Activated CD8-positive, alpha-beta memory T cell treated with anti-CD3 and anti-CD28 coated beads for 36 hours (primary cell): ENCODE results near the gene TMEM132E. TPM values are rescaled to one million over a fixed set of nuclear protein-coding genes. Genes with fewer than 3 reads are reported as not detected.

Source experiments
- CTCF ChIA-PET: fragments of 350-600 bp; sonication (Branson Sonifier 250); formaldehyde crosslinking; loops from one replicate; lab custom pipeline; 2021; ENCODE audit warnings: antibody characterized with exemption; lab: Charles Lee
- POLR2A ChIA-PET: fragments of 350-600 bp; sonication (Branson Sonifier 250); formaldehyde crosslinking; loops from one replicate; lab custom pipeline; 2021; ENCODE audit warnings: antibody characterized with exemption; lab: Charles Lee
- total RNA-seq, 2 experiments: library from RNA; stranded (reverse); gene quantifications; one replicate each; pipeline ENCODE4 v1.2.3, GENCODE V29; 2021

TMEM132E gene
- total RNA-seq, 2 experiments from 2014 or later = 0.04 TPM; not detected in 1

DNA sequence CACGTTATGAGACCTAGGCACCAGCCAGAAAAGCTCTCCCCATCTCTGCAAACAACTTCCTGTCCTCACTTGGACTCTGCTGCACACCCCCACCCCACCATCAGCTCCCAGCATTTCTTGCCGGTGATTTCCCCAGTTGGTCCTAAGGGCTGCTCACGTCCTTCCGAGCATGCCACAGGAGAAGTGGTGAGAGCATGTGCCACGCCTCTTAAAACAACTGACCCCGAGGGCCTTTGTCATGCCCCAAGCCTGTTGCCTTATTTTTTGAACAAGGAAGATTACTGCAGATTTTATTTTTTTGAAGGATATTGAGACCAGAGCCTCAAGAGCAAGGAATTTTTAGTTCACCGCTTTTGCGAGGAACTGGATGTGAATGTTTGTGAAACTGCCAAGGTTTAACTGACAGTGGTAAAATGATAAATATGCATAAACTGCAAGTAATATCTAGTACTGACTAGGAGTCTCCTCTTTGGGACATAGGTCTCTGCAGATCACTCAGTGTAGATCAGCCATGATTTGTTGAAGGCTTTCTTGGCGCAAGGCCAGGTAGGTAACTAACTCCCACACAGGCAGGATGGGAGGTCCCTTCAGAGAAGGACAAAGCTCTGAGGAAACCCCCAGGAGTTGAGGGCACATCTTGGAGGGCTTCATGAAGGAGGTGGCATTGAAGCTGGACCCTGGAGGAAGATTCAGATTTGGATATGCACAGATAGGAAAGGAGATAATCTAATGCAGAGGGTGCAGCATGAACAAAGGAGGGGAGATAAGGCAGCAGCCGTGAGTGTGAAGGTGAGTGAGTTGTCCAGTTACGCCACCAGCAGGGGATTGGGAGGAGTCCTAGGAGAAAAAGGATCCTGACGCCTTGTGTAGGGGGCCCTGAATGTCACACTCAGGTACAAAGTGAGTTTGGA lies 44.7 kb downstream of the TMEM132E start:
- CTCF ChIA-PET = interaction anchor here (1.3 kb wide), 1 partner anchor 14 kb away, joined by 3 read pairs; no protein-coding TSS in a partner anchor

DNA sequence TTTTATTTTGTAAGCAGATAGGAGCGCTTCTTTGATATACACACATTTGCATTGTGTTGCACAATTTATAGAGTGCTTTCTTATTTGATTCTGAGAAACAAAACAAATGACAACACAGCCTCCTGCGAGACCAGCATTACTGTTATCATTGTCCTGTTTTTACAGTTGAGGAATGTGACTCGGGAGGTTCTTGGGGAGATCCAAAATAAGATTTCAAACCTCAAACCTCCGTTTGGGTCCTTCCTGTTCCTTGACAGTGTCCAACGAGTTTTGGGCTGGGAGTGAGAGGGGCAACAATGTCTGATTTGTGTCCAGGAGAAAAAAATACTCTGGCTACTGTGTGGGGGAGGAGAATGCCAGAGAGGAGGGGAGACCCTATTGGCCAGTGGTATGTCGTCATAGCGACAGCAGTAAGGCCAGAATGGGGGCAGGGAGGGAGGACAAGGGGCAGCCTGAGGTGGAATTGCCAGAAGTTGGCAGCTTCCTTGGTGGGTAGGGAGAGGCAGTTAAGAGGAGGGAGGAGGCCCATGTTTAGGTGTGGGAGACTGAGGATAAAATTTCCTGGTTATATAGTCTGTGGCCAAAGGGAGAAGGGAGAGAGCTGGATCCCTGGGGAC lies 45.5 kb downstream of the TMEM132E start:
- POLR2A ChIA-PET = no interaction called here
- CTCF ChIA-PET = interaction anchor here (1.3 kb wide), 1 partner anchor 13 kb away, joined by 3 read pairs; no protein-coding TSS in a partner anchor

More for the DNA sequence above, 44.7 kb downstream of the TMEM132E start:
- POLR2A ChIA-PET = no interaction called here

DNA sequence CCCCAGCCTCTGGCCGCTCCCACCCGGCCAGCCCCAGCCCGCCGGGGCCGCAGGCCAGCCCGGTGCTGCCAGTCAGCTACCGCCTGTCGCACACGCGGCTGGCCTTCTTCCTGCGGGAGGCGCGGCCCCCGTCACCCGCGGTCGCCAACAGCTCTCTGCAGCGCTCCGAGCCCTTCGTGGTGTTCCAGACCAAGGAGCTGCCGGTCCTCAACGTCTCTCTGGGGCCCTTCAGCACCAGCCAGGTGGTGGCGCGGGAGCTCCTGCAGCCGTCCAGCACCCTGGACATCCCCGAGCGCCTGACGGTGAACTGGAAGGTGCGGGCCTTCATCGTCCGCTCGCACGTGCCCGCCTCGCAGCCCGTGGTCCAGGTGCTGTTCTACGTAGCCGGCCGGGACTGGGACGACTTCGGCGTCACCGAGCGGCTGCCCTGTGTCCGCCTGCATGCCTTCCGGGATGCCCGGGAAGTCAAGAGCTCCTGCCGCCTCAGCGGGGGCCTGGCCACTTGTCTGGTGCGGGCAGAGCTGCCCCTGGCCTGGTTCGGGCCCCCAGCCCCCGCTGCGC lies 46.8 kb downstream of the TMEM132E start:
- CTCF ChIA-PET = interaction anchor here (0.5 kb wide), 1 partner anchor 12 kb away, joined by 3 read pairs; no protein-coding TSS in a partner anchor
- POLR2A ChIA-PET = no interaction called here

DNA sequence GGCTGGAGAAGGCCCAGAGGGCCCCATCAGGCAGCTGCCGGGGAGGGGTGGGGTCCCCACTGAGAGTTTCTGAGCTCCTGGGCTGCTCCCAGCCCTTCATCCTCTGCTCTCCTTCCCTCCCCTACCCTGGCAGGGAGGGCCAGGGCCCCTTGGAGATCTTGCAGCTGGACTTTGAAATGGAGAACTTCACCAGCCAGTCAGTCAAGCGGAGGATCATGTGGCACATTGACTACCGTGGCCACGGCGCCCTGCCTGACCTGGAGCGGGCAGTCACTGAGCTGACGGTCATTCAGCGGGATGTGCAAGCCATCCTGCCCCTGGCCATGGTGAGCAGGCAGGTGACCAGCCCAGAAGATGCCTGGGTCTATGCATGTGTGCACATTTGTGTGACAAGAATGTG lies 49.5 kb downstream of the TMEM132E start:
- POLR2A ChIA-PET = no interaction called here

DNA sequence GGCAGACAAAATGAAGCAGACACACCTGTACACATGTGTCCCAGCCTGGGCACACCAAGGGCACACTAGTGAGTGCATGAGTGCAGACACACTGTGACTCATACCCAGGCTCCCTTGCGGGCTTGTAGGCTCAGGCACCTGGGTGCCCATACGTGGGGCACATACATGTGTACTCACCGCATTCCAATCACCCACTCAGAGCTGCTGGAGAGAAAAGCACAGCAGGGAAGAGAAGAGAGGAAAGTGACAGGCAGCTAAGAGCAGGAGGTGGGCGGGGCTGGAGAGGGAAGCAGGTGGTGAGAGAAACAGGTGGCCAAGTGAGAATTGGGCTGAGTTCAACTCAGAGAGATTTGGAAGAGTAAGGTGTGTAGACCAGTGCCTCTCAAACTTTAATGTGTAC lies 54.0 kb downstream of the TMEM132E start:
- POLR2A ChIA-PET = no interaction called here

More for the DNA sequence above, 49.5 kb downstream of the TMEM132E start:
- CTCF ChIA-PET = no interaction called here

DNA sequence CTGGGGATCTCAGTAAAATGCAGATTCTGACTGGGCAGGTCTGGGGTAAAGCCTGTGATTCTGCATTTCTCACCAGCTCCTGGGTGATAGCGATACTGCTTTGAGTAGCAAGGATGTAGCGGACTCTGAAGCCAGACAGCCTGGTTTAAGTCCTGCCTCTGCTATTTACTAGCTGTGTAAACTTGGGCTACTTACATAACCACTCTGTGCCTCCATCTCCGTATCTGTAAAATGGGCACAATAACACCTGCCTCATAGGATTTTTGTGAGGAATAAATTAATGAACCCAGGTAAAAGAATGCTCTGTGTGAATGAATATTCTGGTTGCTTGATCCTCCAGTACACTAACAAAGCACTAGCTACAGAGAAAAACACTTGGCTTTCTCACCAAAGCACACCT lies 54.4 kb downstream of the TMEM132E start:
- POLR2A ChIA-PET = no interaction called here
- CTCF ChIA-PET = no interaction called here

More for the DNA sequence above, 54.0 kb downstream of the TMEM132E start:
- CTCF ChIA-PET = no interaction called here

DNA sequence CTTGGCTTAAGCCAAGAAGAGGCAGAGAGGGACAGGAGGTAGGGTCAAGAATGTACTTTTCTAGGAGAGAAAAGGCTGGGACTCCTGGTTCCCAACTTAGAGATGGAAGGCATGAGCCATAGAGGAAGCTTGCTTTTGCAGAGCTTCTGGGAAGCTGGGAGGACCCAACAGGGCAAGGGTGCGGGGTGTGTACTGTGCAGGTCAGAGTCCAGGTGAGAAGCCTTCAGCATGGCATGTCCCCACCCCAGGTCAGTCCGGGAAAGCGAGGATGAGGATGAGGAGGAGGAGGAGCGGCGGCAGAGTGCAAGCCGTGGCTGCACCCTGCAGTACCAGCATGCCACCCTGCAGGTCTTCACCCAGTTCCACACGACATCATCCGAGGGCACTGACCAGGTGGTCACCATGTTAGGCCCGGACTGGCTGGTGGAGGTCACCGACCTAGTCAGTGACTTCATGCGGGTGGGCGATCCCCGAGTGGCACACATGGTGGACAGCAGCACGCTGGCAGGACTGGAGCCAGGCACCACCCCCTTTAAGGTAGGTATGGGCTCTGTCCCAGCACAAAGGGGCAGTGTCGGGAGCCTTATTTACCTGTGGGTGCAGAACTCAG lies 55.3 kb downstream of the TMEM132E start:
- ChIA-PET CTCF (no interaction called here), POLR2A (no interaction called here)

DNA sequence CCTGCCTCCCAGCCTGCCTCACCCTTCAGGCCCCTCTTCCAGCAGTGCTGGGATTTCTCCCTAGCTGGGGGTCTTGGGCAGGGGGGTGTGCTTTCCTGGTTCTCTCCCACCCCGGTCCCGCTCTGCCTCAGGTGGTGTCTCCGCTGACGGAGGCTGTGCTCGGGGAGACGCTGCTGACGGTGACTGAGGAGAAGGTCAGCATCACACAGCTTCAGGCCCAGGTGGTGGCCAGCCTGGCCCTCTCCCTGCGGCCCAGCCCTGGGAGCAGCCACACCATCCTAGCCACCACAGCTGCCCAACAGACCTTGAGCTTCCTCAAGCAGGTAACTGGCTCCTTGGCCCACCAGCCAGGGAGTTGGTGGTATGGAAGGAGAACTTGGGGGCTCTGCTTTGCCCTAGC lies 56.5 kb downstream of the TMEM132E start:
- POLR2A ChIA-PET = no interaction called here

DNA sequence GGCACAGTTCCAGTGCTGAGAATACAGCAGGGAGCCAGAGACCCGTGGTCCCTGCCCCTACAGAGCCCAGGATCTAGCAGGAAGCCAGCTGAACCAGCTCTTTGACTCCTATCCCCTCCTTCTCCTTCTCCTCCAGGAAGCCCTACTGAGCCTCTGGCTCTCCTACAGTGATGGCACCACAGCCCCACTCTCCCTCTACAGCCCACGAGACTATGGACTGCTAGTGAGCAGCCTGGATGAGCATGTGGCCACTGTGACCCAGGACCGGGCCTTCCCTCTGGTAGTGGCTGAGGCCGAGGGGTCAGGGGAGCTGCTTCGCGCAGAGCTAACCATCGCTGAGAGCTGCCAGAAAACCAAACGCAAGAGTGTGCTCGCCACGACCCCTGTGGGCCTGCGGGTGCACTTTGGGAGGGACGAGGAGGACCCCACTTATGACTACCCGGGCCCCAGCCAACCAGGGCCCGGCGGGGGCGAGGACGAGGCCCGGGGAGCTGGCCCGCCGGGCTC lies 57.7 kb downstream of the TMEM132E start:
- POLR2A ChIA-PET = no interaction called here

More for the DNA sequence above, 56.5 kb downstream of the TMEM132E start:
- CTCF ChIA-PET = no interaction called here

DNA sequence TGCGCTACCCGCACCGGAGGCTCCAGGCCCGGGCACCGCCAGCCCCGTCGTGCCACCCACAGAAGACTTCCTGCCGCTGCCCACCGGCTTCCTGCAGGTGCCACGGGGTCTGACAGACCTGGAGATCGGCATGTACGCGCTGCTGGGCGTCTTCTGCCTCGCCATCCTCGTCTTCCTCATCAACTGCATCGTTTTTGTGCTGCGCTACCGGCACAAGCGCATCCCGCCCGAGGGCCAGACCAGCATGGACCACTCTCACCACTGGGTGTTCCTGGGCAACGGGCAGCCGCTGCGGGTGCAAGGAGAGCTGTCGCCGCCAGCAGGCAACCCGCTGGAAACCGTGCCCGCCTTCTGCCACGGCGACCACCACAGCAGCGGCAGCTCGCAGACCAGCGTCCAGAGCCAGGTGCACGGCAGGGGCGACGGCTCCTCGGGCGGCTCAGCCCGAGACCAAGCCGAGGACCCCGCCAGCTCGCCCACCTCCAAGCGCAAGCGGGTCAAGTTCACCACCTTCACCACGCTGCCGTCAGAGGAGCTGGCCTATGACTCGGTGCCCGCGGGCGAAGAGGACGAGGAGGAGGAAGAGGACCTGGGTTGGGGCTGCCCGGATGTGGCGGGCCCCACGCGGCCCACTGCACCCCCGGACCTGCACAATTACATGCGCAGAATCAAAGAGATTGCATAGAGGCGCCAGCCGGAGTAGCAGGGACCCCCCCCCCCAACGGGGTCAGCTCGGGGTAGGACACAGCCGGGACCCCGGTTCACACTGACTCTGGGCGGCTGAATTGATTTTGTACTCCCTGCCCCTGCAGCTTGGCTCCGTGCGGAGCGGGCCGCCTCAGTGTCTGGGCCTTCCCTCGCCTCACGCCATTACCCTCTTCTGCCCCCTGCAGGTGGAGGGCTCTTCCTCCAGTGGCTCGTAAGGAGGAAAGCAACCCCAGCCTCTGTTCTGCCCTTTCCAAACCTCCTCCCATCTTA lies 58.5 kb downstream of the TMEM132E start:
- CTCF ChIA-PET = interaction anchor here (0.8 to 2.5 kb wide), 17 partner anchors 10 to 248 kb away, joined by 3 to 11 read pairs (median 4); no protein-coding TSS in a partner anchor
- POLR2A ChIA-PET = no interaction called here

More for the DNA sequence above, 57.7 kb downstream of the TMEM132E start:
- CTCF ChIA-PET = interaction anchor here (0.9 to 2.5 kb wide), 7 partner anchors 10 to 217 kb away, joined by 3 to 11 read pairs (median 6); no protein-coding TSS in a partner anchor

DNA sequence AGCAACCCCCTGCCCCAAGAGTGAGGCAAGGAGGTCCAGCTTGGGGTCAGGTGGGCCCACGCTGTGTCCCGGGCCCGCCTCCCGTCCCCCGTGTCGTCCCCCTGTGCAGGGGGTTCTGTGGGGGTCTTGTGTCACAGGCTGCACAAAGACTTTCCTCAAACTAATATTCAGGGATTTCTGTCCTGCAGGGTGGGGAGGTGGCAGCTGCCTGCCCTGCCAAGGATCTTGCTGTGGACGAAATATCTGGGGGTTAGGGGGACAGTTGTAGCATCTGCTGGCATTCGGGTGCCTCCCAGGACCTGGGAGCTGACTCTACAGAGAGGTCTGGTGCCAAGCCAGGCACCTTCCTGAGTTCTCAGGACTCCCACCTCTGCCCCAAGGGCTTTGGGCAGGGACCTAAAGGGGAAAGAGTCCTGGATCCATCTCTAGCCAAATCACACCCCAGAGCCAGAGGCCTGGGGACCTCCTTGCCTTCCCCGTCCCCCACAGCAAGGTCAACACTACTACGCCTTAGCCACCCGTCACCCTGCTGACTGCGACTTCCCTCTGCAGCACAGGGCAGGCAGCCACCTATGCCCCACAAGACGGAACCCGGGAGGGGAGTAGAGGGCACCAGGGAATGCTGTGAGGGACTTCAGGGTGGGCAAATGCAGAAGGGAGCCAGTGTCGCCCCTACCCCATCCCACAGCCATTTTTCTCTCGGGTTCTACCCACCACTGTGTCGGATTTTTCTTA lies 59.3 kb downstream of the TMEM132E start:
- CTCF ChIA-PET = interaction anchor here (0.8 to 2.5 kb wide), 15 partner anchors 11 to 249 kb away, joined by 3 to 11 read pairs (median 4); no protein-coding TSS in a partner anchor
- POLR2A ChIA-PET = no interaction called here

DNA sequence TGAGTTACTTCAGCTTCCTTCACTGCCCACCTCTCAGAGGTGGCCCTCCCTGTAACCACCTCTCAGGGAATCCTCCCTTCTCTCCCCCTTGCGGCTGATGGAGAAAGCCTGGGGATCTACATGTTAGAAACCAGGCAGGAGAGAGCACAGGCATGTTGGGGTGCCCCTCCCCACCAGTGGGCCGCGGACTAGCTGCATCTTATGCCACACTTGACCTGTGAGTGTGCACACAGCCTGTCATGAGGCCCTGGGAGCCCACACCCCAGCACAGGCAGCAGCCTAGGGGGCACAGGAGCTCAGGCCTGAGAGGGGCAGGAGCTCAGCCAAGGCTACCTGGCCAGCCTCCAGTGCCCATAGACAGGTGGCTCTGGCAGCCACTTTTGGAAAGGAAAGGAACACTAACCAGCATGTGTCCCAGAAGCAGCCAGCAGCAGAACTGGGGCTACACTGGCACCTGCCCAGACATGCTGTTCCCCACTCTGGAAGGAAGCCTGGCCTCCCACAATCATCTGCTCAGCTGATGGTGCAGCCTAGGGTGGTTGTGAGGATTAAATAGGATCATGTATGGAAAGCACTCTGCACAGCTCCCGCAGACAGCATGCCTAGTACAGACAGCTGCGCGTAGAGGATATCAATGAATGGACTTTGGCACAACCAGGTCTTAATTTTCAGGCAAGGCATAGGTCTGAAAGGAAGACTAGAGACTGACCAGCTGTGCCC lies 60.5 kb downstream of the TMEM132E start:
- POLR2A ChIA-PET = interaction anchor here (0.6 kb wide), 1 partner anchor 219 kb away, joined by 3 read pairs; no protein-coding TSS in a partner anchor

DNA sequence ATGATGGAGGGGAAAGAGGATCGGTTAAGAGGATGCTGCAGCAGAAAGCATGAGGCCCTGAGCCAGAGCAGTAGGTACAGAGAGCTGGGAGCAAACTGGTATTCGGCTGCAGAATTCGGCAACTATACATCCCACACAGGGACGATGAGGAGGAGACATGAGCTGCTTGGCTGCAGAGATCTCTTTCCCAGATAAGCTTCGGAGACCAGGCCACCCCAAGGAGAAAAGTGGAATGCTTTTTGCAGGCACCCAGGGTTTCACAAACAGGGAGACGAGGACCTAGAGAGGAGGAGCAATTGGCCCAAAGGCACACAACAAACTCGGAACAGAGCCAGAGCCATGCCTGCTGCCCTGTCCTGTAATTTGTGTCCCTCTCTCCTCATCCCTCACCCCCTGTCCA lies 62.0 kb downstream of the TMEM132E start:
- ChIA-PET POLR2A (no interaction called here), CTCF (no interaction called here)

More for the DNA sequence above, 60.5 kb downstream of the TMEM132E start:
- CTCF ChIA-PET = interaction anchor here (0.6 to 1.1 kb wide), 2 partner anchors 81 to 220 kb away, joined by 3 to 4 read pairs; no protein-coding TSS in a partner anchor

DNA sequence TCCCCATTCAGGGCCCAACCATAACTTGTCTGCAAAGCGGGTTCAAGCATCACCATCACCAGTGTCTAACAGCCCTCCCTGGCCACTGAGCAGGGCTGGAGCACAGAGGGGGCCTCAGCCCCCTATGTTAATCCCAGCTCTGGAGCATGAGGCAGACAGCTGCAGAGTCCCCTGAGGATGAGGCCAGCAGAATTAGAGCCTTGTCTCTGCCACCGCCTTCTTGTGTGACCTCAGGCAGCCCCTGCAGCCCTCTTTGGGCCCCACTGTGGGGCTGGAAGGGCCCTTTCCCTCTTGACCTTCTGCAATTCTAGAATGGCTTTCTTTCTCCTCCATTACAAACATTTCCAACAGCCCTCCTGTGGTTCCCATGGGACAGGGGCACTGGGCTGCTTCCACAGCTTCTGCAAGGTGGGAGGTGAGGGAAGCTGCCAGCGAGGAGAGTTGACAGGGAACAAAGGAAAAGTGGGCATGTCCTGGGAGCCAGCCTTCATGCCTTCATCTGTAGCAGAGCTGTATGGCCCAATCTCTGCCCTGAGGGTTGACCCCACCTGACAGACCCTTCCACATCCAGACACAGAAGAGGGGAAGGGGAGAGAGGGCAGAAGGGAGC lies 65.7 kb downstream of the TMEM132E start:
- ChIA-PET CTCF (interaction anchor here (1.6 kb wide), 1 partner anchor 24 kb away, joined by 3 read pairs; no protein-coding TSS in a partner anchor), POLR2A (no interaction called here)

DNA sequence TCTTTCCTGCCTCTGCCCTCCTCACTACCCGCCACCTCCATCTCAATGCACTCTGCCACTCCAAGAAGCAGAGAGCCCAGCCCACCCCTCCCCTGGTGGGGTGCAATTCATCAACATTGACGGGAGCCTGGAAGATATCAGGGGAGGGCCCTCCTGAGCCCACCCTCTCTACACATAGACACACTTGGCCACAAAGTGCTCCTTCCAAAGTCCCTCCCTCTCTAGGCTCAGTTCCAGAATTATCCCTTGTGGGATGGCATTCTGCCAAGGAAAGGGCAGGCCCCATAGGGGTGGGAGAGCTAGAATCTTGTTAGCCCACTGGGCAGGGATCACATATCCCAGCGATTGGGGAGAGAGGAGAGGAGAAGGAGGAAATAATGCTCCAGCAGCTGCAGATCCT lies 66.2 kb downstream of the TMEM132E start:
- POLR2A ChIA-PET = no interaction called here
- CTCF ChIA-PET = no interaction called here

DNA sequence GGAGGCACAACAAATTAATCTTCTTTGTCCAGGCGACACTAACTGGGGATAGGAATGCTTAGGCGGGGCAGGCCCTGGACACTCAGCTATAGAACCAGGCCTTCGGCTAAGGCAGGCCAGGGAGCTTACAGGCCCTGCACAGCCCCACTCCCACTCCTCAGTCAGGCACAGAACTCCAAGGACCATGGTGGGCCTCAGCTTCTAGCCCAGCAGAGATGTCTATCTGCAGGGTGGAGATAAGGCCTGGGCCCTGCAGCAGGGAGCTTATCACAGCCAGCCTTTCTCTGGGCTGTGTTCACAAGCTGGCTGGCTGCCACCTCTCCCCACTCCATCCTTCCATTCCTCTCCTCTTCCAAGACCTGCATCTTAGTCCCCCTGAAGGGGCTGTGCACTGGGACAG lies 68.1 kb downstream of the TMEM132E start:
- ChIA-PET POLR2A (no interaction called here), CTCF (interaction anchor here (1.2 kb wide), 1 partner anchor 10 kb away, joined by 3 read pairs; no protein-coding TSS in a partner anchor)
